Measurements from ENCODE around the gene MVD. TPM values are rescaled to one million over a fixed set of nuclear protein-coding genes. Genes with fewer than 3 reads are reported as not detected.

Gene MVD
- total and polyA plus RNA-seq, 2 experiments from 2014 or later = 95.3 to 149 TPM

GRCh38 chr16:88643644-88643932, 19.3 kb downstream of the MVD start (continued):
- no peak for TF ChIP-seq ZNF462 (CRISPR knock-in tag; IDR thresholded peaks at IDR 0.05)
- no peak for TF ChIP-seq EZH2 (IDR thresholded peaks at IDR 0.05; ENCODE audit: low read depth, unreplicated experiment)
- TF ChIP-seq JUNB (IDR thresholded peaks at IDR 0.05; ENCODE audit: unreplicated experiment) = no peak
- no peak for TF ChIP-seq REST (IDR thresholded peaks at IDR 0.05; ENCODE audit: unreplicated experiment)
- no peak for TF ChIP-seq NANOG (IDR thresholded peaks at IDR 0.05; ENCODE audit: borderline replicate concordance)
- no peak for TF ChIP-seq POLR2AphosphoS5 (IDR thresholded peaks at IDR 0.05; ENCODE audit: low read depth)
- no peak for TF ChIP-seq CREB1 (CRISPR knock-in tag; IDR thresholded peaks at IDR 0.05; ENCODE audit: low read depth)
- no peak for TF ChIP-seq ZNF331 (CRISPR knock-in tag; IDR thresholded peaks at IDR 0.05; ENCODE audit: low read depth)
- TF ChIP-seq CTCF (conservative IDR thresholded peaks at IDR 0.05; ENCODE audit: low read depth in 2 of 2) = no peak
- TF ChIP-seq STAT1 (IDR thresholded peaks at IDR 0.05; ENCODE audit: unreplicated experiment) = no peak

Measured in GM23338 (cell line).